ENCODE data around the gene CFAP57.

The CFAP57 gene

GRCh38 chr1:43256675-43257570, 84.8 kb downstream of the CFAP57 start:
- FAIRE-seq: no peak

GRCh38 chr1:43258370-43258769, 86.2 kb downstream of the CFAP57 start:
- no peak for FAIRE-seq

GRCh38 chr1:43265431-43265830, 93.3 kb downstream of the CFAP57 start:
- no peak for FAIRE-seq

- FAIRE-seq: no peak
Measured at GRCh38 chr1:43266881-43267280, 94.8 kb downstream of the CFAP57 start.

- no peak for FAIRE-seq
Measured at GRCh38 chr1:43267291-43267805, 95.2 kb downstream of the CFAP57 start.

- FAIRE-seq: no peak
Measured at GRCh38 chr1:43267818-43268425, 95.8 kb downstream of the CFAP57 start.

- FAIRE-seq: no peak
Measured at GRCh38 chr1:43269627-43270375, 97.7 kb downstream of the CFAP57 start, which contains the start of gene TMEM125. Gene TMEM125, plus strand, starts transcription at chr1:43269983. Its CDS starts 2,740 bp downstream, at chr1:43272723.

GRCh38 chr1:43270421-43271095, 98.4 kb downstream of the CFAP57 start:
- FAIRE-seq: no peak

- no peak for FAIRE-seq
Measured at GRCh38 chr1:43271186-43272118, 99.3 kb downstream of the CFAP57 start.

- FAIRE-seq: no peak
Measured at GRCh38 chr1:43272161-43272560, 100.0 kb downstream of the CFAP57 start.

- FAIRE-seq: no peak
Measured at GRCh38 chr1:43272576-43273571, 100.7 kb downstream of the CFAP57 start.

- FAIRE-seq: no peak
Measured at GRCh38 chr1:43273708-43274107, 101.6 kb downstream of the CFAP57 start.

GRCh38 chr1:43274125-43274803, 102.1 kb downstream of the CFAP57 start:
- FAIRE-seq: no peak

- FAIRE-seq: no peak
Measured at GRCh38 chr1:43274804-43275180, 102.7 kb downstream of the CFAP57 start.

- FAIRE-seq: no peak
Measured at GRCh38 chr1:43275826-43276620, 103.9 kb downstream of the CFAP57 start.

- FAIRE-seq: no peak
Measured at GRCh38 chr1:43276673-43277072, 104.5 kb downstream of the CFAP57 start.

GRCh38 chr1:43277116-43277876, 105.2 kb downstream of the CFAP57 start:
- FAIRE-seq: no peak

- FAIRE-seq: no peak
Measured at GRCh38 chr1:43279161-43279560, 107.0 kb downstream of the CFAP57 start.

All from endometrium (tissue), 2 donors.